ENCODE measurements around the gene MRPL57. TPM values are rescaled to one million over a fixed set of nuclear protein-coding genes. Genes with fewer than 3 reads are reported as not detected.
A peak's percentile ranks its signal among the peaks of the same experiment; 100 is the strongest.
"Not testable (repeated sequence)": the region's sequence is repeated elsewhere in the genome, so short reads cannot be mapped to it uniquely, and the experiment has no call there.

MRPL57 gene
- total RNA-seq, 1 donor from 2014 or later, result 11.4 TPM

DNA sequence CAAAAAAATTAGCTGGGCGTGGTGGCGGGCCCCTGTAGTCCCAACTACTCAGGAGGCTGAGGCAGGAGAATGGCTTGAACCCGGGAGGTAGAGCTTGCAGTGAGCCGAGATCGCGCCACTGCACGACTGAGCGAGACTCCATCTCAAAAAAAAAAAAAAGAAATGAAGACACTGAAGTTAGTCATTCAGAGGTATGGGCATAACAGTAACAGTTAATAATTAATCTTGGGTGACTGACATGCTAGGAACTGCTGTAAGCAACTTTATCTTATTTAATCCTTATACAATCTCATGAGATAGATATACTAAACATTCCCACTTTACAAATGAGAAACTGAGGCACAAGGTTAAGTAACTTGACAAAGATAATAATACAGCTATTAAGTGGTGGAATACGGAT, 5.0 kb upstream of the MRPL57 start:
- Mint-ChIP-seq H3K9me3 (ENCODE audit: low read depth) (no peaks in the 10 kb centered on the region), H3K36me3 (ENCODE audit: low read depth) (no peaks in the 10 kb centered on the region), H3K27ac (ENCODE audit: unreplicated experiment) (no peak overlapping the region)

DNA sequence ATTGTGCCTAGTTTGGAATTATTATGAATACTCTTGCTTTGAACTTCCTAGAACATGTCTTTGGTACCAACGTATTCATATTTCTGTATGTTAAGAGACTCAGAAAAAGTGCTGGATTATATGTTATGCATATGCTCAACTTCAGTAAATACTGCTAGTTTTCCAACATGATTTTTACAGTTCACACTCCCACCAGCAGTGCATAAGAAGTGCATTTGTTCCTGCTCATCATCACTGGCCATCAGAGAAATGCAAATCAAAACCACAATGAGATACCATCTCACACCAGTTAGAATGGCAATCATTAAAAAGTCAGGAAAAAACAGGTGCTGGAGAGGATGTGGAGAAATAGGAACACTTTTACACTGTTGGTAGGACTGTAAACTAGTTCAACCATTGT, 2.7 kb upstream of the MRPL57 start:
- not testable (repeated sequence) for DNase-seq (ENCODE audit: low spot score); H3K4me3 Mint-ChIP-seq (ENCODE audit: unreplicated experiment); H3K36me3 Mint-ChIP-seq (ENCODE audit: low read depth); H3K27ac Mint-ChIP-seq (ENCODE audit: unreplicated experiment); H3K9me3 Mint-ChIP-seq (ENCODE audit: low read depth); H3K27me3 Mint-ChIP-seq (ENCODE audit: low read depth)
- peaks cover 20% of the 10 kb centered on the region for H3K4me1 Mint-ChIP-seq (ENCODE audit: low read depth)

More for the DNA sequence above, 5.0 kb upstream of the MRPL57 start:
- H3K27me3 Mint-ChIP-seq (ENCODE audit: low read depth), result no peaks in the 10 kb centered on the region
- H3K4me1 Mint-ChIP-seq (ENCODE audit: low read depth), result peaks cover 9% of the 10 kb centered on the region
- no peak for TF ChIP-seq CTCF (IDR thresholded peaks at IDR 0.05)
- no peak for DNase-seq (ENCODE audit: low spot score)
- no peak overlapping the region for H3K4me3 Mint-ChIP-seq (ENCODE audit: unreplicated experiment)

- H3K9me3 Mint-ChIP-seq (ENCODE audit: low read depth), result no peaks in the 10 kb centered on the region
- H3K36me3 Mint-ChIP-seq (ENCODE audit: low read depth), result no peaks in the 10 kb centered on the region
- no peaks in the 10 kb centered on the region for H3K27me3 Mint-ChIP-seq (ENCODE audit: low read depth)
- H3K4me1 Mint-ChIP-seq (ENCODE audit: low read depth), result peaks cover 14% of the 10 kb centered on the region
- H3K27ac Mint-ChIP-seq (ENCODE audit: unreplicated experiment), result peak overlapping the region; percentile 94
- no peak for TF ChIP-seq CTCF (IDR thresholded peaks at IDR 0.05)
- no peak for DNase-seq (ENCODE audit: low spot score)
- peak overlapping the region; percentile 98 for H3K4me3 Mint-ChIP-seq (ENCODE audit: unreplicated experiment)
These were observed 723 bp upstream of the MRPL57 start for GRCh38 chr13:21175656-21176214.

GRCh38 chr13:21176982-21177284, 475 bp downstream of the MRPL57 start:
- H3K4me1 Mint-ChIP-seq (ENCODE audit: low read depth), result peaks cover 14% of the 10 kb centered on the region
- no peaks in the 10 kb centered on the region for H3K27me3 Mint-ChIP-seq (ENCODE audit: low read depth)
- no peak for TF ChIP-seq CTCF (IDR thresholded peaks at IDR 0.05)
- DNase-seq (ENCODE audit: low spot score), result no peak
- H3K9me3 Mint-ChIP-seq (ENCODE audit: low read depth), result no peaks in the 10 kb centered on the region
- H3K4me3 Mint-ChIP-seq (ENCODE audit: unreplicated experiment), result peak overlapping the region; percentile 98
- peak overlapping the region; percentile 94 for H3K27ac Mint-ChIP-seq (ENCODE audit: unreplicated experiment)
- no peaks in the 10 kb centered on the region for H3K36me3 Mint-ChIP-seq (ENCODE audit: low read depth)

GRCh38 chr13:21181671-21182070, 5.2 kb downstream of the MRPL57 start:
- Mint-ChIP-seq H3K36me3 (ENCODE audit: low read depth) (no peaks in the 10 kb centered on the region), H3K27ac (ENCODE audit: unreplicated experiment) (no peak overlapping the region), H3K4me1 (ENCODE audit: low read depth) (peaks cover 11% of the 10 kb centered on the region), H3K27me3 (ENCODE audit: low read depth) (no peaks in the 10 kb centered on the region), H3K9me3 (ENCODE audit: low read depth) (no peaks in the 10 kb centered on the region), H3K4me3 (ENCODE audit: unreplicated experiment) (no peak overlapping the region)
- no peak for TF ChIP-seq CTCF (IDR thresholded peaks at IDR 0.05)
- no peak for DNase-seq (ENCODE audit: low spot score)

DNA sequence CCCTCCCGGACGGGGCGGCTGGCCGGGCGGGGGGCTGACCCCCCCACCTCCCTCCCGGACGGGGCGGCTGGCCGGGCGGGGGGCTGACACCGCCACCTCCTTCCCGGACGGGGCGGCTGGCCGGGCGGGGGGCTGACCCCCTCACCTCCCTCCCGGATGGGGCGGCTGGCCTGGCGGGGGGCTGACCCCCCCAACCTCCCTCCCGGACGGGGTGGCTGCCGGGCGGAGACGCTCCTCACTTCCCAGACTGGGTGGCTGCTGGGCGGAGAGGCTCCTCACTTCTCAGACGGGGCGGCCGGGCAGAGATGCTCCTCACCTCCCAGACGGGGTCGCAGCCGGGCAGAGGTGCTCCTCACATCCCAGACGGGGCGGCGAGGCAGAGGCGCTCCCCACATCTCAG, 10.0 kb downstream of the MRPL57 start:
- not testable (repeated sequence) for DNase-seq (ENCODE audit: low spot score); H3K9me3 Mint-ChIP-seq (ENCODE audit: low read depth); H3K36me3 Mint-ChIP-seq (ENCODE audit: low read depth); H3K27me3 Mint-ChIP-seq (ENCODE audit: low read depth); H3K4me1 Mint-ChIP-seq (ENCODE audit: low read depth); H3K4me3 Mint-ChIP-seq (ENCODE audit: unreplicated experiment); H3K27ac Mint-ChIP-seq (ENCODE audit: unreplicated experiment)

DNA sequence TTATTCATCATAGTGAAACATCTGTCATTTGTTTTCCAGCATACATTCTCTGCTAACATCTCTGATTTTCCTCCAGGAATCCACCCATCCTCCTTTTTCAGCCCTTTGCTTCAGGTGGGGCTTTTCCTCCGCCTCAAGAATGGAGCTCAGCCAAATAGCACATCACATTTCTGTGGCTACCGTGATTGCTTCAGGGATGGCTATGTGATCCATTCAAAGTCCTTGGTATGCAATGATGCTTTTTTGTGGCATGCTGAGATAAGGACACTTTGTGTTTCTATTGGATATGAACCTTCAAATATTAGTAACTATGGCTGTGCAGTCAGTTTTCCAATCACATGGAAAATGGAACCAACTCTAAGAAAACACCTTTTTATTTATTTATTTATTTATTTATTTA, 18.3 kb downstream of the MRPL57 start:
- H3K27me3 Mint-ChIP-seq (ENCODE audit: low read depth); H3K4me3 Mint-ChIP-seq (ENCODE audit: unreplicated experiment); DNase-seq (ENCODE audit: low spot score); H3K9me3 Mint-ChIP-seq (ENCODE audit: low read depth); H3K4me1 Mint-ChIP-seq (ENCODE audit: low read depth); H3K27ac Mint-ChIP-seq (ENCODE audit: unreplicated experiment); H3K36me3 Mint-ChIP-seq (ENCODE audit: low read depth): not testable (repeated sequence)

DNA sequence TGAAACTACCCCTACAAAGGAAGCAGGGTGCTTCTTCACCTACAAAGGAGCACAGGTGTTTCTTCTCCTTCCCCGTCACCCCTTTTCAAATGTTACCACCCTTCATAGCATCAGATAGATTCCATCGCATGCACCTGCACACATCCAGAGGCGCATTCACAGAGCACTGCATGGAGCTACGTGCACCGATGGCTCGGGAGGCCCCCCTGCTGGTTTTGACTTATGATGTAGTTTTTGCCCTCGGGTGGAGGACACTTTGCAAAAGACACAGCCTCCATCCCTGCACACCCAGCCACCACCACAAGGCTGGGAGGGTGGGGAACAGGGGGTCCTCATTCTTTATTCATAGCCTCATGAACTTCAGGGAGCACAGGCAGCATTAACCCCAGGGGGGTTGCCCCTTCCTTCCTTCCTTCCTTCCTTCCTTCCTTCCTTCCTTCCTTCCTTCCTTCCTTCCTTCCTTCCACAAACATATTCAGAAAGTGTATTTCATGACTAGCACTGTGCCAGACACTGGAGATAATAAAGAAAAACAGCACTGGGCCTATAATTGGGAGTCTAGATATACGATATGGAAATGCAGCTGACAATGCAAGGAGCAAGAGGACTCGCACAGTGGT, 21.3 kb downstream of the MRPL57 start:
- not testable (repeated sequence) for H3K27me3 Mint-ChIP-seq (ENCODE audit: low read depth); H3K4me1 Mint-ChIP-seq (ENCODE audit: low read depth); H3K36me3 Mint-ChIP-seq (ENCODE audit: low read depth)

GRCh38 chr13:21198391-21198790, 21.9 kb downstream of the MRPL57 start:
- H3K4me1 Mint-ChIP-seq (ENCODE audit: low read depth); DNase-seq (ENCODE audit: low spot score); H3K36me3 Mint-ChIP-seq (ENCODE audit: low read depth); H3K9me3 Mint-ChIP-seq (ENCODE audit: low read depth); H3K4me3 Mint-ChIP-seq (ENCODE audit: unreplicated experiment); H3K27me3 Mint-ChIP-seq (ENCODE audit: low read depth); H3K27ac Mint-ChIP-seq (ENCODE audit: unreplicated experiment): not testable (repeated sequence)

More for the DNA sequence above, 21.3 kb downstream of the MRPL57 start:
- not testable (repeated sequence) for DNase-seq (ENCODE audit: low spot score); H3K27ac Mint-ChIP-seq (ENCODE audit: unreplicated experiment); H3K4me3 Mint-ChIP-seq (ENCODE audit: unreplicated experiment); H3K9me3 Mint-ChIP-seq (ENCODE audit: low read depth)

Data from chondrocyte (in vitro differentiated cells).